IMR-90 (cell line): ENCODE measurements around the gene YTHDF2. TPM values are rescaled to one million over a fixed set of nuclear protein-coding genes. Genes with fewer than 3 reads are reported as not detected.
"Not testable (repeated sequence)": the region's sequence is repeated elsewhere in the genome, so short reads cannot be mapped to it uniquely, and the experiment has no call there.

Experiments
- ATAC-seq: fragments of 200-7000 bp; cut with Tn5 transposase; 2 replicates; pipeline ENCODE4 v1.9.1; 2020; ENCODE audit warnings: low read depth, mild to moderate bottlenecking, moderate library complexity
- BruUV-seq: library from RNA; stranded (reverse); fragments of 400-500 nt; replicated peaks from 2 replicates; lab custom pipeline; 2021; lab: Mats Ljungman, UMichigan
- CTCF ChIA-PET: fragments of 300-600 bp; formaldehyde crosslinking; extraction: SDS; loops from one replicate; lab custom pipeline; 2021; ENCODE audit warnings: antibody characterized with exemption; lab: Yijun Ruan, JAX
- POLR2A ChIA-PET: fragments of 300-600 bp; sonication (Branson Sonifier 250); formaldehyde crosslinking; loops from one replicate; lab custom pipeline; 2022; ENCODE audit warnings: antibody characterized with exemption; ENCODE audit not compliant: unreplicated experiment; lab: Charles Lee
- DNase-seq: peaks from one replicate; pipeline ENCODE4 v3.0.0; 2013
- H2AFZ ChIP-seq: replicated peaks from 2 replicates; pipeline ENCODE3; 2013; ENCODE audit warnings: low read length, mild to moderate bottlenecking; ENCODE audit not compliant: poor library complexity
- H2AK5ac ChIP-seq: 2 replicates; pipeline ENCODE4 v1.6.1; 2013; ENCODE audit warnings: low read depth, low read length, inconsistent platforms
- H2AK9ac ChIP-seq: replicated peaks from 2 replicates; pipeline ENCODE3; 2013; ENCODE audit warnings: mild to moderate bottlenecking, low read depth, low read length, moderate library complexity; ENCODE audit not compliant: poor library complexity
- H2BK120ac ChIP-seq: 2 replicates; pipeline ENCODE4 v1.6.1; 2013; ENCODE audit warnings: low read depth, low read length, inconsistent platforms
- H2BK15ac ChIP-seq: 3 replicates; pipeline ENCODE4 v1.6.1; 2013; ENCODE audit warnings: low read depth, low read length, inconsistent platforms
- H2BK20ac ChIP-seq: 2 replicates; pipeline ENCODE4 v1.6.1; 2013; ENCODE audit warnings: low read depth, mild to moderate bottlenecking, inconsistent platforms, low read length, moderate library complexity
- H2BK5ac ChIP-seq: 2 replicates; pipeline ENCODE4 v1.6.1; 2013; ENCODE audit warnings: mild to moderate bottlenecking, low read depth, low read length, inconsistent platforms; ENCODE audit not compliant: poor library complexity, severe bottlenecking
- H3K14ac ChIP-seq: replicated peaks from 2 replicates; pipeline ENCODE4 v1.6.1; 2013; ENCODE audit warnings: low read depth, low read length, inconsistent platforms
- H3K18ac ChIP-seq: 2 replicates; pipeline ENCODE4 v1.6.1; 2013; ENCODE audit warnings: low read depth, low read length, control low read depth
- H3K23ac ChIP-seq: 2 replicates; pipeline ENCODE4 v1.6.1; 2013; ENCODE audit warnings: low read depth, low read length, inconsistent platforms
- H3K27ac ChIP-seq: 2 replicates; pipeline ENCODE4 v1.5.1; 2013; ENCODE audit warnings: mild to moderate bottlenecking, control low read depth, low read length; ENCODE audit not compliant: insufficient read depth
- H3K27me3 ChIP-seq: 2 replicates; pipeline ENCODE4 v1.6.1; 2013; ENCODE audit warnings: low read length; ENCODE audit not compliant: control insufficient read depth, insufficient read depth
- H3K36me3 ChIP-seq: 2 replicates; pipeline ENCODE4 v1.6.1; 2013; ENCODE audit warnings: low read length, mixed read lengths; ENCODE audit not compliant: control insufficient read depth, insufficient read depth
- H3K4ac ChIP-seq: 2 replicates; pipeline ENCODE4 v1.6.1; 2013; ENCODE audit warnings: low read depth, low read length, inconsistent platforms
- H3K4me1 ChIP-seq: 2 replicates; pipeline ENCODE4 v1.6.1; 2013; ENCODE audit warnings: low read length, mixed read lengths; ENCODE audit not compliant: control insufficient read depth, insufficient read depth
- H3K4me2 ChIP-seq: 2 replicates; pipeline ENCODE4 v1.6.1; 2013; ENCODE audit warnings: low read depth, mild to moderate bottlenecking, control low read depth, low read length, moderate library complexity
- H3K4me3 ChIP-seq: 2 replicates; pipeline ENCODE4 v1.5.1; 2013; ENCODE audit warnings: low read depth, mild to moderate bottlenecking, control low read depth, low read length, moderate library complexity; ENCODE audit not compliant: insufficient read depth
- H3K56ac ChIP-seq: 2 replicates; pipeline ENCODE4 v1.6.1; 2013; ENCODE audit warnings: low read length, inconsistent platforms; ENCODE audit not compliant: insufficient read depth; ENCODE audit errors: extremely low read depth
- H3K79me1 ChIP-seq, 2 experiments: 2 replicates each; pipeline ENCODE4 v1.6.1; 2013; ENCODE audit warnings: low read length in 2 of 2, inconsistent platforms in 1 of 2, low read depth in 1 of 2
- H3K9ac ChIP-seq: 2 replicates; pipeline ENCODE4 v1.6.1; 2013; ENCODE audit warnings: low read depth, low read length, control low read depth
- H3K9me1 ChIP-seq: 2 replicates; pipeline ENCODE4 v1.6.1; 2013; ENCODE audit warnings: low read length, inconsistent platforms; ENCODE audit not compliant: insufficient read depth
- H3K9me3 ChIP-seq: 2 replicates; pipeline ENCODE4 v1.6.1; 2013; ENCODE audit warnings: low read length; ENCODE audit not compliant: control insufficient read depth, insufficient read depth
- H4K20me1 ChIP-seq: 2 replicates; pipeline ENCODE4 v1.6.1; 2013; ENCODE audit warnings: low read length, inconsistent platforms; ENCODE audit not compliant: insufficient read depth
- H4K5ac ChIP-seq: 2 replicates; pipeline ENCODE4 v1.6.1; 2013; ENCODE audit warnings: mild to moderate bottlenecking, low read depth, low read length, control low read depth
- H4K8ac ChIP-seq, 2 experiments: 2 replicates each; pipeline ENCODE4 v1.6.1; 2013; ENCODE audit warnings: low read depth in 2 of 2, low read length in 2 of 2, control low read depth in 1 of 2, inconsistent platforms in 1 of 2
- H4K91ac ChIP-seq: 2 replicates; pipeline ENCODE4 v1.6.1; 2013; ENCODE audit warnings: low read depth, low read length, inconsistent platforms; ENCODE audit not compliant: insufficient read depth
- WGBS, 2 experiments: methylation state at CpG; one replicate each; pipeline versions ENCODE4 v1.1.5 to v1.1.7; 2013; ENCODE audit warnings: missing lambda C conversion rate in 2 of 2; ENCODE audit not compliant: insufficient read length in 1 of 2; ENCODE audit errors: extremely low coverage in 2 of 2; 5-methylcytosine and 5-hydroxymethylcytosine counted together
- dilution Hi-C: fragments of 300-500 bp; cut with HindIII; formaldehyde crosslinking; loops from one replicate; pipeline ENCODE4 v1.14.3; 2018; ENCODE audit warnings: low sequenced_read_pairs; ENCODE audit not compliant: unreplicated experiment
- in situ Hi-C: fragments of 300-500 bp; cut with MboI; formaldehyde crosslinking; loops from 3 replicates; pipeline ENCODE4 v1.14.3; 2019; ENCODE audit warnings: low sequenced_read_pairs, inconsistent platforms, mixed read lengths
- intact Hi-C: fragments of 100-400 bp; cut with micrococcal nuclease; formaldehyde crosslinking; loops from 2 replicates; pipeline ENCODE4 v1.10.0; 2022
- polyA plus RNA-seq, 3 experiments: library from polyadenylated mRNA; depleted of rRNA; stranded (reverse); fragments of >200 nt; gene quantifications; 2 replicates each; pipeline ENCODE4 v1.2.3, GENCODE V29; 2012; ENCODE audit warnings: low replicate concordance in 1 of 3
- total RNA-seq: library from RNA; depleted of rRNA; stranded (reverse); fragments of >200 nt; gene quantifications from 2 replicates; pipeline ENCODE4 v1.2.3, GENCODE V29; 2012

Gene YTHDF2
- total and polyA plus RNA-seq, 2 of the 4 experiments (the other 2 are of a cell fraction) = 50.0 to 94.3 TPM

DNA sequence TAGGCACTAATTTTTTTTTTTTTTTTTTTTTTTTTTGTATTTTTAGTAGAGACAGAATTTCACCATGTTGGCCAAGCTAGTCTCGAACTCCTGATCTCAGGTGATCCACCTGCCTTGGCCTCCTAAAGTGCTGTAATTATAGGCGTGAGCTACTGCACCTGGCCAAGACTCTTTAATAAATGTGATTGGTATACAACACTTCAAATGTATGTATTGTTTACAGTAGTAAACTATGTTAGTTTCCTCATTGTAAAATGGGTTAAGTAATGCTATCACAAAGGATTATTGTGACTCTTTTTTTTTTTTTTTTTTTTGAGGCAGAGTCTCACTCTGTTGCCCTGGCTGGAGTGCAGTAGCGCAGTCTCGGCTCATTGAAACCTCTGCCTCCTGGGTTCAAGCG lies 11.4 kb upstream of the YTHDF2 start:
- H3K18ac ChIP-seq, H2BK15ac ChIP-seq, H4K8ac ChIP-seq, H3K9ac ChIP-seq, H3K27me3 ChIP-seq, H3K4me1 ChIP-seq, H3K4ac ChIP-seq, intact Hi-C loops, H3K79me1 ChIP-seq, DNase-seq, H3K14ac ChIP-seq, H4K20me1 ChIP-seq, H2AFZ ChIP-seq, H3K27ac ChIP-seq, in situ Hi-C loops, dilution Hi-C loops, H2AK5ac ChIP-seq, H2BK5ac ChIP-seq, H3K9me1 ChIP-seq, H3K4me2 ChIP-seq, POLR2A ChIA-PET, H3K56ac ChIP-seq, CTCF ChIA-PET, ATAC-seq, H2BK20ac ChIP-seq, H4K5ac ChIP-seq, H2BK120ac ChIP-seq, H2AK9ac ChIP-seq, H4K91ac ChIP-seq, H3K36me3 ChIP-seq, H3K9me3 ChIP-seq, H3K23ac ChIP-seq, BruUV-seq, H3K4me3 ChIP-seq: not testable (repeated sequence)
- no CpG with 5 or more reads among the region's 5 CpGs for WGBS, 2 experiments
